Activated effector memory CD4-positive, alpha-beta T cell treated with anti-CD3 and anti-CD28 coated beads, Interleukin-2, amount 50 U/mL, for 16 hours (primary cell): Measurements from ENCODE around the gene CDH1.
A peak's percentile ranks its signal among the peaks of the same experiment; 100 is the strongest.
"Not testable (repeated sequence)": the region's sequence is repeated elsewhere in the genome, so short reads cannot be mapped to it uniquely, and the experiment has no call there.

Experiments used
- DNase-seq: peaks from one replicate; pipeline ENCODE4 v3.0.0-alpha.2; 2020

CDH1 gene

DNA sequence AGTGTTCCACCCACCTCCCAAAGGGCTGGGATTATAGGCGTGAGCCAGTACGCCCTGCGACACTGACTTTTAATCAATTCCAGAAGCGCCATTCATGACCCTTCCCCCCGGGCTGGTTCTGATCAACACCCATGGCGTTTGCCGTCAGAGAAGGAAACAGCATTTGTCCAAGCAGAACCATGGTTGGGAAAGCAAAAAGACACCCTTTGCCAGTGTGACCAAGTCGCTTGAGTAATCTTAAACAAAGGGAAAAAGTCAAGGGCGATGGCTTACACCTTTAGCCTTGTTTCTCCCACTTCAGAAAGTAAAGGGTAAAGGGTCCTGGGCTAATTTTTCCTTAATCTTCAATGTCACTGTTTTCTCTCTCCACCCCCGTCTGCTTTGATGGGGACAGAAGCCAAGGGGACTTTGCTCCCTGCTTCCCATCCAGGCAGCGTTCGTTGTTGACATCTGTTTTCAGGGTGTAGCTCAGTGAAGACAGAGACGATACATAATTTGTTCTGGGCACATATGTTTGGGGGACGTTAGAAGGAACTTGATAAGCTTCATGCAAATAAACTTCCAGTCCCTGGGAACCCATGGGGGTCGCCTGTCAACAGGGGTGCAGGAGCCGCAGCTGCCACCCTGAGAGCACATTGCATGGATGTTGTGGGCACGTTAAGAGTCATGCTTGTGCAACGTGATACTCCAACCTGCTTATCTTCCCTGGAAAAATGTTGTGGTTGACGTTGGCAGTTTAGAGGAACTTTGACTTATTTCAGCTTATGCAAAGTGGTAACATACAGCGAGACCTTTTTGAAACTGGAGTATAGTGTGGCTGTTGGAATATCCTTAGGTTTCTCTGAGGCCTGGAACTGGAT, 55.6 kb downstream of the CDH1 start:
- DNase-seq, result no peak

DNA sequence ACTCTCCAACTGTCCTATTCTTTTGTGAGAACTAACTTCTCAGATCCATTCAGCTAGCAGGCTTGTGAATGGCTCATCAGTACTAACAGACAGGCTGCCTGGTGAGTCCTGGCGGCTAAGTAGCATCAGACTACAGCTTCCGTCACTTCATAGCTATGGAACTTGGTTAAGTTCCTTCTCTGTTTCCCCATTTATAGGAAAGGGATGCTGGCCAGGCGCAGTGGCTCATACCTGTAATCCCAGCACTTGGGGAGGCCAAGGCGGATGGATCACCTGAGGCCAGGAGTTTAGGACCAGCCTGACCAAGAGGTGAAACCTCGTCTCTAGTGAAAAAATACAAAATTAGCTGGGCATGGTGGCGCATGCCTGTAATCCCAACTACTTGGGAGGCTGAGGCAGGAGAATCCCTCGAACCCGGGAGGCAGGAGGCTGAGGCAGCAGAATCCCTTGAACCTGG, 56.3 kb downstream of the CDH1 start:
- no peak for DNase-seq

DNA sequence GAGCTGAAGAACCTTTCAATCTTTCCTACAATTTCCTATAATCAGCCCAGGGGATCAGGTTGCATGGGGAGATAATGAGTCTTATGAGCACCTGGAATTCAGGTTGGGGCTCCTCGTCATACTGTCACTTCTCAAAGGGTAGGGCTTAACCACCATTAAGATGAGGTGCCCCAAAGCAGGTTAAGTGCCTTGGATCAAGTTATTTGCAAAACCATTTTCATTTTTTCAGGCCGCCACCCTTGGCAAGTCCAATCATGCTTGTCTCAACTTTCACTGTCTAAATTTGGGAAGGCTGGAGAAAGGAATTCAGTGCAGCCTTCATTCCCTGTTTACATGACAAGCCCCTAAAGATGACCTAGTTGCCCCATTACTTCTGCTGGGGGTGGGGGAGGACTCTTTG, 61.3 kb downstream of the CDH1 start:
- no peak for DNase-seq

DNA sequence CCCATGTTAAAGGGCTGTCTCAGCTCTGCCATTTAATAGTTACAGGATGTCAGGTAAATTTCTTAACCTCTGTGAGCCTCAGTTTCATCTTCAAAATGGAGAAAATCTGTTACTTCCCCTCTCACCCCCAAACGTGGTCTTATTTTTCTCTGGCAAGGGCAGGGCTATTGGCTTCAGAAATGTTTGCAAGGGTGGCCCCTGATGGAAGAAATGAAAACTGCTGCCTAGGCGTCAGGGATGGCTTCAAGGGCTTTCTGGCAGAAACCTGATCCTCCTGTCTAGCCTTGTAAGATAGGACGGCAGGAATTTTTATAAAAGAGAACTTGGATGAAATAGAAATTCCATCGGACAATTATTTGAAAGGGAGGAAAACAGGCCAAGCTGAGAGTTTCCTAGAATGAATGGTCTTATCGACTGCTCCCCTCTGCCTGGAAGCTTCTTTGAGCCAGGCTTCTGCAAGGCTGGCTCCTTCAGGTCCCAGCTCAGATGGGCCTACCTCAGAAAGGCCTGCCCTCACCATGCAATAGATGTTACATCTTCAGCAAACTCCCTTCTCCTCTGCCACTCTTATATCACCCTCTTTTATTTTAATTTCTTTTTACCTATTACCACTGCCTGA, 63.3 kb downstream of the CDH1 start:
- peak; percentile 76 for DNase-seq

DNA sequence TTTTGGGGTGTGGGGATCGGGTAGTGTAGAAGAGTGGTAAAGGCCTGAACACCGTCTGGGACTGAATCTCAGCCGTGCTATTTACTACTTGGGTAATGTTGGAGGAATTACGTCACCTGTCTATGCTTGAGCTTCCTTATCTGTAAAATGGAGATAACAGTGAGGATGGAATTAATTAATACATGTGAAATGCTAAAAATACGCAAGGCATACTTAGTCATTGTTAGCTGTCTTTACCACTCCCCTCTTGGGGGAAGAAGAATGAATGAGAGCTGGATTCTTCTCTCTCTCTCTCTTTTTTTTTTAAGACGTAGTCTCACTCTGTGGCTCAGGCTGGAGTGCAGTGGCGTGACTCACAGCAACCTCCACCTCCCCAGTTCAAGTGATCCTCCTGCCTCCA, 65.1 kb downstream of the CDH1 start:
- DNase-seq, result no peak

DNA sequence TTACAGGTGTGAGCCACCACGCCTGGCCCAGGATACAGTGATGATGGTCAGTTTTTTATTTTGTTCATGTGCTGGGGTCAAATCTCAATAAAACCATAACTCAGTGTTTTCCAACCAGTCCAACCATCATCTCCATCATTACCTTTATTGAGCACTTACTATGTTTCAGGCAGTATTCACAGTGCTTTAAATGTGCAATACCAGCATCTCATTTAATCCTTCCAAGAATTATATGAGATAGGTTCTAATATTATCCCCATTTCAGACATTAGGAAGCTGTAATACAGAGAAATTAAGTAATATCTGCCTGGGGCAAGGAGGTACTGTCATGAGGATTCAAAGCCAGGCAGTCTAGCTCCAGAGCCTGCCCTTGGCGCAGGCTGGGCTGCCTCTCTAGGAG, 69.3 kb downstream of the CDH1 start:
- DNase-seq, result no peak

DNA sequence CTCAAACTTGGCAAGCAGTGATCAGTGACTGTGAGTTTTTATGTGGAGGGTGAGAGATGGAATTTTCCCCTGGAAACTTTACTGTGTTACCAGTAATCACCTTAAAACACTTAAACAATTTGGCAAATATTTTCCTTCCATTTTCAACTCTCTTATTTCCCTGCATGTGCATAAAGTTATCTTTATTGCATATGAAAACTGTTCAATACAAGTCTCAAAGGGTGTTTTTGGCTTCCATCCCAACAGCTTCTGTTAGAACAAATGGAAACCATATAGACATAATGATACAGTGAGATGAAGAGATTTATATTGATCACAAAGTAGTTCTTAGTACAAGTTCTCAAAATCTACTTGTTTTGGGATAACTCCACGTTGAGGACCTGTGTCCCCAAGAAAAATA, 69.9 kb downstream of the CDH1 start:
- DNase-seq, result no peak

DNA sequence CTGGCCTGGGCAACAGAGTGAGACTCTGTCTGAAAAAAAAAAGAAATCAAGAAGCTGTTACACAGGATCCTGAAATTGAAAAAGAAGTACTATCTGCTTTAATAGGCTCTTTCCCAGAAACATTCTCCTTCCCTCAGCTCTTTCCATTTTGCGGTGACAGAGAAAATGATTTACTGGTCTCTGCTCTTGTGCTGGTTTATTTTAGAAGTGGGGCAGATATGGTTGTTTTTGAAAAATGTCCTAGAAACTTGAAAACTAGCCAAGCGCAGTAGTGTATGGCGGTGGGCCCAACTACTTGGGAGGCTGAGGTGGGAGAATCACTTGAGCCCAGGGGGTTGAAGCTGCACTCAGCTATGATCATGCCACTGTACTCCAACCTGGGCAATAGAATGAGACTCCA, 77.4 kb downstream of the CDH1 start:
- DNase-seq, result no peak

DNA sequence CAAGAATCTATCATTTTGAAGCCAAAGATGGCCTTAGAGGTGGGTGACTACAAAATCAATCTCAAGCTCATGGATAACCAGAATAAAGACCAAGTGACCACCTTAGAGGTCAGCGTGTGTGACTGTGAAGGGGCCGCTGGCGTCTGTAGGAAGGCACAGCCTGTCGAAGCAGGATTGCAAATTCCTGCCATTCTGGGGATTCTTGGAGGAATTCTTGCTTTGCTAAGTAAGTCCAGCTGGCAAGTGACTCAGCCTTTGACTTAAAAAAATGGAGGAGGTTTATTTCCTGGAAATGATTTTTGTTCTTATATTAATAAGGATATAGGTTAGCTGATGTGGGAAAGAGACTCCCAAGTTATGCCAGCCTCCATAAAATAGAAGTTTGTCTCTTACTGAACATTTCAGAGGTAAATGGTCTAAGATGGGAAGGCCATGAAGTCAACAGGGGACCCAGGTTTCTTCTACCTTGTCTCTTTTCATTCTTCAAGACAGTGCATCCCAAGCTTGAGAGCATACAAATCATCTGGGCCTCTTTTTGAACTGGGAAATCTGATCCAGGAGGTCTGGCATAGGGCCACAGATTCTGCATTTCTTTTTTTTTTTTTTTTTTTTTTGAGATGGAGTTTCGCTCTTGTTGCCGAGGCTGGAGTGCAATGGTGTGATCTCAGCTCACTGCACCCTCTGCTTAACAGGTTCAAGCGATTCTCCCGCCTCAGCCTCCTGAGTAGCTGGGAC, 86.5 kb downstream of the CDH1 start:
- DNase-seq, result no peak

DNA sequence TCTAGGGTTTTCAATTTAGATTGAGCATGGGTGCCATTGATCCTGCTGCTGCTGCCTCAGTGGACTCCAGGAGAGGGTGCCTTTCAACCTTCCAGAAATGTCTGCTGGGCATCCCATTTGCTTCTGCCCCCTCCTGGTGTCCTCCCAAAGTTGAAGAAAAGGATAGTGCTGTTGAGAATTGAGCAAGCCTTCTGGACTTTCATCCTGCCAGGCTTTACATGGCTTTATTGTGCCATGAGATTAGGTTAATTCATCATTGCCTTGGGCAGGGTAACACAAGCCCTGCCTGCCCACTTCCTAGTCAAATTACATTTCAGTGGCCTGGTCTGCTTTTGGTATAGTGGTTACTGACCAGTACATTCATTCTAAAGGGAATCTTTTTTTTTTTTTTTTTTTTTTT, 88.3 kb downstream of the CDH1 start:
- DNase-seq, result no peak

DNA sequence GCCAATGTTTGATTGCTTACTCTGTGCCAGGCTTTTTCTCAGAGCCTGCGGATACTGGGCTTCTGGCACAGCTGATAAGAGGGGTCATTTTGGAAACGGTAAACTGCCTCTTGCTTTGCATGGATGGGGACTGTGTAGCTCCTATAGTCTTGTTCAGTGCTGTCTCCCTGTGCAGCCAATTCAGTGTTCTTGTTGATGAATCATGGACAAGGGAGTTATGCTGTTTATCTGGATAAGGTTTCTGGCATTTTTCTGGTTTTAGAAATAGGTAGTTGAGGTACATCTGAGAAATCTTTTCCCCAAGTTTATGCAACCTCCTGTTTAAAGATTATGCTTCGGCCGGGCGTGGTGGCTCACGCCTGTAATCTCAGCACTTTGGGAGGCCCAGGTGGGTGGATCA, 89.6 kb downstream of the CDH1 start:
- no peak for DNase-seq

DNA sequence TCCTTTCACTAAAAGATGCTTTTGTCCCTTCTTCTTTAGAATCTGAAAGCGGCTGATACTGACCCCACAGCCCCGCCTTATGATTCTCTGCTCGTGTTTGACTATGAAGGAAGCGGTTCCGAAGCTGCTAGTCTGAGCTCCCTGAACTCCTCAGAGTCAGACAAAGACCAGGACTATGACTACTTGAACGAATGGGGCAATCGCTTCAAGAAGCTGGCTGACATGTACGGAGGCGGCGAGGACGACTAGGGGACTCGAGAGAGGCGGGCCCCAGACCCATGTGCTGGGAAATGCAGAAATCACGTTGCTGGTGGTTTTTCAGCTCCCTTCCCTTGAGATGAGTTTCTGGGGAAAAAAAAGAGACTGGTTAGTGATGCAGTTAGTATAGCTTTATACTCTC, 96.2 kb downstream of the CDH1 start:
- DNase-seq, result no peak

DNA sequence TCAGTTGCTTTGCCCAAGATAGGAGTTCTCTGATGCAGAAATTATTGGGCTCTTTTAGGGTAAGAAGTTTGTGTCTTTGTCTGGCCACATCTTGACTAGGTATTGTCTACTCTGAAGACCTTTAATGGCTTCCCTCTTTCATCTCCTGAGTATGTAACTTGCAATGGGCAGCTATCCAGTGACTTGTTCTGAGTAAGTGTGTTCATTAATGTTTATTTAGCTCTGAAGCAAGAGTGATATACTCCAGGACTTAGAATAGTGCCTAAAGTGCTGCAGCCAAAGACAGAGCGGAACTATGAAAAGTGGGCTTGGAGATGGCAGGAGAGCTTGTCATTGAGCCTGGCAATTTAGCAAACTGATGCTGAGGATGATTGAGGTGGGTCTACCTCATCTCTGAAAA, 97.5 kb downstream of the CDH1 start:
- DNase-seq, result no peak

DNA sequence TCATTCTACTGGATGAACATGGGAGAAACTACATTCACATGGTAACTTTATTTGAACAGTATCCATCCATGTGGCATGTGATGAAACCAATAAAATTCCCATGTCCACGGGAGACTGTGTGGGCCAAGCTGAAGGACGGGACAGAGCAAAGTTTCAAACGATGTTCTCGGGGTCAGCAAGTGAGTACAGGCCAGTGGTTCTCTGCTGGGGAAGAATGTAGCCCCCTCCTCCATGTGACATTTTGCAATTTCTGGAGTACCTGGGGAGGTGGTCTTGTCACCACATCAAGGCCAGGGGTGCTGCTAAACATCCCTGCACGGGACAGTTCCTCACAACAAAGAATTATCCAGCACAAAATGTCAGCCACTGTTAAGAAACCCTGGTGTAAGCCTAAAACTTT, 98.9 kb downstream of the CDH1 start:
- no peak for DNase-seq

DNA sequence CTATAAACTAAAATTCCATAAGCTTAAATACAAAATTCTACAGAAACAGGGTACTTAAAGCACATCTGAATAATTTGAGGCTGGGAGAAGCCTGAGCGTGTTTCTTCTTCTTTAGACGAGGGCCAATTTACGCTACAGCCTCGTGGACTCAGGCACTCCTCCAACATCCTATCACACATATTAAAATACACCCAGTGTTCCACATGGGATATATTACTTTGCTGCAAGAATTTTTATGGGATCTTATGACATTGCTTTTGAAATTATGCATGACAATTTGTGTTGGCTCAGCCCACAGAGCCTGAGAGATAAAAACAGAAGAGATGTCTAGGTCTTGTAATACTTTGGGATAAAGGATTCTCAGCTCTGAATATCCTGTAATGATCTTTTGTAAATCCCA, 102.7 kb downstream of the CDH1 start:
- no peak for DNase-seq

DNA sequence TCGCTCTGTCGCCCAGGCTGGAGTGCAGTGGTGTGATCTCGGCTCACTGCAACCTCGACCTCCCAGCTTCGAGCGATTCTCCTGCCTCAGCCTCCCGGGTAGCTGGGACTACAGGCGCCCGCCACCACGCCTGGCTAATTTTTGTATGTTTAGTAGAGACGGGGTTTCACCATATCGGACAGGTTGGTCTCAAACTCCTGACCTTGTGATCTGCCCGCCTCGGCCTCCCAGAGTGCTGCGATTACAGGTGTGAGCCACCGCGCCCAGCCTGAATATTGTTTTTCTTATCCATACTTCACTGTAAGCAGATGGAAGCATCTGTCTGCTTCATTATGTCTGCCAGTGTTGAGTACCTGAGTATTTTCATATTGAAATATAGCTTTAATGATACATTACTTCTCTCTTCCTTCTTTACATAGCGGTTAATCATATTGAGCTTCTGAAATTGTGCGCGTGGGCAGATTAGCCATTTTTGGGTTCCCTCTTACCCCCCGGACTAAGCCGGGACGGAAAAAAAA, 105.9 kb downstream of the CDH1 start:
- DNase-seq, result not testable (repeated sequence)

DNA sequence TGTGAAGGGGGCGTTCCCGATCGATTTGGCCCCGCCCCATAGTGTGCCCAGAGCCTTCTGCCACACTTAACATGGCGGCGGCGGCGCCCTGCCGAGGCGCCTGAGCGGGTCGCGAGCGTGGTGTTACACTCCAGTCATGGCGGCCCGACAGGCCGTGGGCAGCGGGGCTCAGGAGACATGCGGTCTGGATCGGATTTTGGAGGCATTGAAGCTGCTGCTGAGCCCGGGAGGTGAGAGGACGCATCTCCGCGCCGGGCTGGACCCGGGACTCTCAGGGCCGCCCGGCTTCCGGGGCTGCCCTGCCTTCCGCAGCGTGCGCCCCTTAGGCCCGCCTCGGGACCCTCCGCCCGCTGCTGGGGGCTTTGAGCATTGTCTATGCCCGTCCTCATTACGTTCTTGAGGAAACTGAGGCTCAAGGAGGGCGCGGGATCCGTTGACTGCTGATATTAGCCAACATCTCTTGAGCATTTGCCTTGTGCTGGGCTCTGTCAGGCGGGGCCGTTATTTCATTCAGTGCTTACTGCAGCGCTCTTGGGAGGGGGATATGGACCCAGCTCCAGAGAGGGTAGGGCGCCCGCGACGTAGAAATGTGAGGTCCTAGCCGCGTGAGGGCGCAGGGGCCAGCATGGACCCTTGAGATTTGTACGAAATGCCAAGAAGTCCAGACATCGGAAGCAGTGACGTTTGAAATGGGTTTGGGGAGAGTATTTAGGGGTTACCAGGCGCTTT, 106.6 kb downstream of the CDH1 start, which contains the start of gene TANGO6:
Gene TANGO6, plus strand, starts transcription at position 50 of the 729 bp plus-strand sequence. Its CDS starts 87 bp downstream, at position 137.
- DNase-seq, result peak; percentile 97

DNA sequence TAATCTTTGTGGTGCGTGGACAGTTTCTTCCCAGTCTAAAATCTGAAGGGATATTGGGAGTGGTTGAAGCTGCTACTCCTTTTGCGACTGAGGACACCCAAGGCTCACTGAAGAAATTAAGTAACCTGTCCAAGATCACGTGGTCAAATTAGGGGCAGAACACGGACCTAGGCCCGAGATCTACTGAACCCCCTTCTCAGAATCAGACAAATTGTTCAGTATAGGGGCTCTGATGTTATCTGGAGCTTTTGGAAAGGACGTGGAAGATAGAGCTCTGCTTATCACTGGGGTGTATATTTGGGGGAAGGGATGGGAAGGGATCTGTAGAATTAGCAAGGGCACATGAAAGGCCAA, 107.1 kb downstream of the CDH1 start:
- DNase-seq, result no peak

DNA sequence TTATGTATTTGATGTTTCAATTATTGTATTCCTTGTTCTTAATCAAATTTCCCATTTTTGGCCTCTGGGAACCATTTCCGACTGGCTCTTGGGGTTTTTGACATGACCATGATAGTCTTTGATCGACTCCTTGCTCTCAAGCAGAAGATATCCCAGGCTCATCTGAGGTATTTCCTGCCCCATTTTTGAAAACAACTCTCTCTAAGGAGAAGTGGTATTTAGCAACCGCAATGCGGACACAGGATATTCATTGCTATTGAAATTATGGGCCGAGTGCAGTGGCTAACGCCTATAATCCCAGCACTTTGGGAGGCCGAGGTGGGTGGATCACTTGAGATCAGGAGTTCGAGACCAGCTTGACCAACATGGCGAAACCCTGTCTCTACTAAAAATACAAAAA, 111.7 kb downstream of the CDH1 start:
- no peak for DNase-seq

DNA sequence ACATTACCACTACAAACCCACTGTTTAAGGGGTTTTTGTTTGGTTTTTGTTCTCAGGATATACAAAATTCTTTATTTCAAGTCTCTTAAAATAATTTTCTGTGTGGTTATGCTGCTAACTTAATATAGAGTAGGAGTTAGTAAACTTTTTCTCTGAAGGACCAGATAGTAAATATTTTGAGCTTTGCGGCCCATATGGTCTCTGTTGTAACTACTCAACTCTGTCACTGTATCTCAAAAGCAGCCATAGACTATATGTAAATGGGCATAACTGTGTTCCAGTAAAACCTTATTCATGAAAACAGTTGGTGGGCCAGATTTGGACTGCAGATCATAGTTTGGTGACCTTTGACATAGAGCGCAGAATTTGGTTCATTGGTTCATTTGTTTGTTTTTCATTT, 113.4 kb downstream of the CDH1 start:
- DNase-seq, result no peak

DNA sequence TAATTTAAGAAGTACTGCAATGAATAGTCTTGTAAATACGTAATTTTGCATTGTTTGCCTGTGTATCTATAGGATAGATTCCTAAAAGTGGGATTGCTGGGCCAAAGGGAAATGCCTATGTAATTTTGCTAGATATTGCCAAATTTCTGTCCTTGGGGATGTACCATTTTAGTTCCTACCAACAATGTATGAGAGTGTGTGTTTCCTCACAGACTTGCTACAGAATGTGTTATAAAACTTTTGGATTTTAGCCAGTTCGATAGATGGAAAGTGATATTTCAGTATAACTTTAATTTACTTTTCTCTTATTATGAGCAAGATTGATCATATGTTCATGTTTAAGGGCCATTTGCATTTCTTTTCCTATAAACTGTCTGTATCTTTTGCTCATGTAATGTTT, 114.5 kb downstream of the CDH1 start:
- no peak for DNase-seq

DNA sequence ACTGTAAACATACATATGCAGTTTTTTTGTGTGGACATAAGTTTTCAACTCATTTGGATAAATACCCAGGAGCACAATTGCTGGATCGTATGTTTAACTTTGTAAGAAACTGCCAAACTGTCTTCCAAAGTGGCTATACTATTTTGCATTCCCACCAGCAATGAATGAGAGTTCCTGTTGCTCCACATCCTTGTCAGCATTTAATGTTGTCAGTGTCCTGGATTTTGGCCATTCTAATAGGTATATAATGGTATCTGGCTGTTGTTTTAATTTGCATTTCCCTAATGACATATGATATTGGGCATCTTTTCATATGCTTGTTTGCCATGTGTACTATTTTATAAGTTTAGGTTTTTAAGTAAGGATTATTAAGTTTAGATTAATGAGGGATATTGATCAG, 120.4 kb downstream of the CDH1 start:
- DNase-seq, result no peak

DNA sequence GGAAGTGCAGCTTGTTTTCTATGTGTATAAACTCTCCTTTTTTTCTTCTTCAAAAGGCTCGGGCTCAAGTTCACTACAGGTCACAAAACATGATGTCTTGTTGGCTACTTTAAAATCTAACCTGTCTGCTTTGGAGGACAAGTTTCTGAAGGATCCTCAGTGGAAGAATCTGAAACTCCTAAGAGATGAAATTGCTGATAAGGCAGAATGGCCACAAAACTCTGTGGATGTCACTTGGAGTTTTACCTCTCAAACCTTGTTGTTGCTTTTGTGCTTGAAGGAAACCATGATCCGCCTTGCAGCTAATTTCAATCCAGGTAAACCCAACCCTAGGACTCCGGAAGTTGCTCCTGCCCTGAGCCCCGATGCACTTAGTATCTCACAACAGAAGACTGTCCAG, 122.7 kb downstream of the CDH1 start:
- no peak for DNase-seq
